ENCODE measurements around the gene OR2T33. TPM values are rescaled to one million over a fixed set of nuclear protein-coding genes. Genes with fewer than 3 reads are reported as not detected.
"Not testable (repeated sequence)": the region's sequence is repeated elsewhere in the genome, so short reads cannot be mapped to it uniquely, and the experiment has no call there.

The OR2T33 gene
- polyA plus RNA-seq (2013, experiment 1 of 2; ENCODE audit: insufficient read length): not detected
- not detected for polyA plus RNA-seq (2013, experiment 2 of 2; ENCODE audit: insufficient read length)

GRCh38 chr1:248277876-248278275 is at the start of gene OR2T33:
TSS of gene OR2T33 (minus strand) at chr1:248277976. CDS start at chr1:248273814, 4,162 bp downstream.
- DNase-seq: no peak

DNA sequence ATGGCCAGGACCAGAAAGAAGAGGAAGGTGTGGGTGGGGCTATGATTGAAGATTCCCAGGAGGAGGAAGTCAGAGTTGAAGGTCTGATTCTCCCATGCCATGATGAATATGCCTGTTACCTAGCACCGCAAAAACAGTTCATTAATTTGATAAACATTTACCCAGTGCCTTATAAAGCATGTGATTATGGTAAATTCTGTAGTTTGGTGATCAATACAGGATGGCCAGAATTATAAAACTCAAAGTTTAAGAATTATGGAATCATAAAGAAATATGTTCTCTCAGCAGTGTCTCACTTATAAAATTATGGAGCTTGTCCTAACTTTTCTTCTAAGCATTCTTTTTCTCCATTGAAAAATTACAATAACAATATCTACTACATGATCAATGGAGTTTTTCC is 46.7 kb upstream of the OR2T33 start, which contains the start of gene OR2M7:
Gene OR2M7 (minus strand): TSS at position 101 of the 400 bp plus-strand sequence. CDS start 0 bp downstream, at position 101.
- no peak for DNase-seq

- DNase-seq: no peak
Observed at GRCh38 chr1:248316796-248317195, 39.0 kb upstream of the OR2T33 start.

DNA sequence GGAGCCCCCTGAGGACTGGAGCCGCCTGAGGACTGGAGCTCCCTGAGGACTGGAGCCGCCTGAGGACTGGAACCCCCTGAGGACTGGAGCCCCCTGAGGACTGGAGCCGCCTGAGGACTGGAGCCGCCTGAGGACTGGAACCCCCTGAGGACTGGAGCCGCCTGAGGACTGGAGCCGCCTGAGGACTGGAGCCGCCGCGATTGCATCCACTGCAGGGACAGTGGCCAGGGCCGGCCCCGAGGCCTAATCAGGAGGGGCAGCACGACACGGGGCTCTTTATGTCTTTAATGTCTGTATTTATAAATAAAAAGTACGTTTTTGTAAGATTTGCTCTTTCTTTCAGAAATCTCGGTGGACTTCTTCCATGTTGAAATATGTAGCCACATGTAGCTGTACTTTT is 29.0 kb upstream of the OR2T33 start:
- not testable (repeated sequence) for DNase-seq

- DNase-seq: no peak
Observed at GRCh38 chr1:248306103-248306502, 28.3 kb upstream of the OR2T33 start.

DNA sequence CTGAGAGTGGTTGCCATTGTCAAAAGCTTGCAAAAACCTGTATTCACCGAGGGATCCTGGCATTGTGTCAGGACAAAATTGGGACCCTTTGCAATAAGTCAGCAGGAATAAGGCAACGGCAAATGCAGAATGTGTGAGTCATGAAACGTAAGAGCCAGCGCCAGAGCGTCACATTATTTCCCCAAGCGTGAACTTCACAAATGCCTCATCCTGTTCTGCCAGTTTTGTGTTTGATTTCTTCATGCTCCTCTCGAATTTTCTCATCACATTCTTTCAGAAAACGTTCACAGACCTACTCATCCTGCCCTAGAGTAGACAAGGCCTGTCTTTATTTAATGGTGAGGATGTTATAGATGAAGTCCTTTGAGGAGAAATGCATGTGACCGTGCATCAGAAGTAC is 27.9 kb upstream of the OR2T33 start:
- not testable (repeated sequence) for DNase-seq

GRCh38 chr1:248303324-248303723 is 25.5 kb upstream of the OR2T33 start, which contains the start of gene OR2T12:
TSS of gene OR2T12 (minus strand) at chr1:248303424. CDS start at chr1:248295578, 7,846 bp downstream.
- no peak for DNase-seq

- DNase-seq: no peak
Observed at GRCh38 chr1:248288391-248288790, 10.6 kb upstream of the OR2T33 start.

GRCh38 chr1:248273225-248273624 is 4.6 kb downstream of the OR2T33 start:
- not testable (repeated sequence) for DNase-seq

DNA sequence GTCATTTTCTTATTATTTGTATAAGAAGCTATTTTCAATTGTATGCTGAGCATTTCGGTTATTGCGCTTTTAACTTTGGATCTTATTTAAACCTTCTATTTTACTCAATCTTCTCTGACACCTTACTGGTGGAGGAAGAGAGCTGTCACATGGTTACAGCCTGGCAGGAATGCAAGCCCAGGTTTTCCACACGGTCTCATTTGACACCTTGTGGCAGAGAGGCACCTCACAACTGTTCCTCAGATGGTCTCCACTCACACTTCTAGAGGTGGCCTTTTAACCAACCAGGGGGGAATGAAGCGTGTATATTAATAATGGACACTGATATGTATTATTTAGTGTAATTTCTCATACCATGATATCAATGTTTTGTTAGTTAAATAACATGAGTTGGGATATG is 9.6 kb downstream of the OR2T33 start:
- DNase-seq: no peak

DNA sequence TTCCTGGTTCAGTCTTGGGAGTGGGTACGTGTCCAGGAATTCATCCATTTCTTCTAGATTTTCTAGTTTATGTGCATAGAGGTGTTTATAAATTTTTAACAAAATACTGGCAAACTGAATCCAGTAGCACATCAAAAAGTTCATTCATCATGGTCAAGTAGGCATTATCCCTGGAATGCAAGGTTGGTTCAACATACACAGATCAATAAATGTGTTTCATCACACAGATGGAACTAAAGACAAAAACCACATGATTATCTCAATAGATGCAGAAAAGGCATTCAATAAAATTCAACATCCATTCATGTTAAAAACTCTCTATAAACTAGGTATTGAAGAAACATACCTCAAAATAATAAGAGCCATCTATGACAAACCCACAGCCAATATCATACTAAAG is 18.5 kb downstream of the OR2T33 start:
- not testable (repeated sequence) for DNase-seq

DNA sequence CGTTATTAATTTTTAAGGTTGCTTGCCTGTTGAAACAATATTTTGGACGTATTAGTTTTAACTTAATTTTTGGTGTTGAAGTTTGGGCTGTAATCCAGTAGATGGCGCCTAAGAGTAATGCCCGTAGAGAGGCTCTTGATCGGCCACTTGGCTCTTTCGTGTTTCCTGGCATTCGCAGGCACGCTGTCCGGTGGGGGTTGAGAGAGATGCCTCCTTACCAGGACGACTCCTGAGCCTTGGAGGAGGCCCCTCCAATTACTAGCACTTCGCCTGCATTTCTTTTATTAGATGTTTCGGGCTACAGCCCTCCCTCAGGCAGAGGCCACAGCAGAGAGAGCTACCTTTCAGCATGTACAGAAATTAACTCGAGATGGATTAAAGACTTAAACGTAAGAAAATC is 34.6 kb downstream of the OR2T33 start:
- peak; percentile 5 for DNase-seq

GRCh38 chr1:248239478-248239877 is 38.3 kb downstream of the OR2T33 start:
- DNase-seq: no peak

DNA sequence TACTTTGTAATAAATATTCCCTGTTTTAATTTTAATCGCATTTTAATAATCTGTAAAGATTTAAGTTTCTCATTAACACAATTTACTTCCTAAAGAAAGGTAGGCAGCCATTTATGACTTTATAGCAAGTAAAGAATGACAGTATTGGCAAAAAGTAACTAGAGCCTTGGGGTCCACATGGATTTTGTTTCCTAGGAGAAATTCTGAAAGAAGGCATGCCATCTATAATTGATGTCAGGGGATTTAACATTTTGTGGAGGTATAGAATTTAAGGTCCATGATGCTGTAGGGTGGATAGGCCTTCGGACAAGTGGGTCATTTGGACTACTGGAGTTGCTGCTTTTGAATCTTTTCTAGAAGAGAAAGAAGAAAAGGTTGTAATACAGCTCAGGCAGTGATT is 46.7 kb downstream of the OR2T33 start, which contains the start of gene OR2M4:
Gene OR2M4 (plus strand): TSS at position 301 of the 400 bp plus-strand sequence. CDS start 7,512 bp downstream, outside the sequence.
- no peak for DNase-seq

DNA sequence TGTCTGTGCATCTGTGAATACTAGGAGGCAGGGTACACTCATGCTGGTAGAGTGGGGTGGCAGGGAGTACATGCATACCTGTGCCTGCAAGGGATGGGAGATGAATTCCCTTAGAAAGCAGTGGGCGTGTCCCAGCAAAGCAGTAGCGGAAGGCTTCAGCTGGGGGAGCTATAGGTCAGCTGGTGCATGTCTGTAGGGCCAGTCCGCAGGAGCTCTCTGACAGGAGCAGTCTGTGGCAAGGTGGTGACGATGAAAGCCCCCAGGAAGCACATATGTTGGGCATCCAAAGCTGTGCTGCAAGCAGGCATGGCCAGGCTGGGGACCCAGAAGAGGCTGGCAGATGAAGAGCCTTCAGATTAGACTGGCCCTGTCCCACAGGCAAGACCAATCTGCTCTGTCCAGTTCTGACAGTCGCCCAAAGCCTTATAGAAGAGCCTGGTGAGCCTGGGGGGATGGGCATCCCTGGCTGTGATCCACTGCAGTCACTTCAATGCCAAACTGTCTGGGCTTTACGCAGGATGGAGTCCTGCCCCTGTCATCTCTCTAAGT is 48.3 kb downstream of the OR2T33 start:
- DNase-seq: no peak

GRCh38 chr1:248225537-248225936 is 52.2 kb downstream of the OR2T33 start:
- no peak for DNase-seq

Measured in fibroblast of skin of scalp (primary cell).